ENCODE measurements around the gene RBM28.

The RBM28 gene

GRCh38 chr7:128343554-128344430 is at the start of gene RBM28:
Gene RBM28, minus strand, starts transcription at chr7:128343908. Its CDS starts 115 bp downstream, at chr7:128343793.
- peak; percentile 73 for DNase-seq (ENCODE audit: low read depth)

GRCh38 chr7:128392446-128393327 is 49.0 kb upstream of the RBM28 start:
- DNase-seq (ENCODE audit: low read depth): no peak

- no peak for DNase-seq (ENCODE audit: low read depth)
These were observed 48.1 kb upstream of the RBM28 start for GRCh38 chr7:128391805-128392204.

GRCh38 chr7:128390871-128391565 is 47.3 kb upstream of the RBM28 start:
- no peak for DNase-seq (ENCODE audit: low read depth)

- DNase-seq (ENCODE audit: low read depth): no peak
These were observed 46.1 kb upstream of the RBM28 start for GRCh38 chr7:128389618-128390329.

- DNase-seq (ENCODE audit: low read depth): no peak
These were observed 45.4 kb upstream of the RBM28 start for GRCh38 chr7:128389085-128389617.

GRCh38 chr7:128388145-128388485 is 44.4 kb upstream of the RBM28 start:
- no peak for DNase-seq (ENCODE audit: low read depth)

- peak; percentile 50 for DNase-seq (ENCODE audit: low read depth)
These were observed 43.8 kb upstream of the RBM28 start for GRCh38 chr7:128387216-128388144.

- DNase-seq (ENCODE audit: low read depth): no peak
These were observed 42.5 kb upstream of the RBM28 start for GRCh38 chr7:128385988-128386925.

- DNase-seq (ENCODE audit: low read depth): no peak
These were observed 41.0 kb upstream of the RBM28 start for GRCh38 chr7:128384726-128385125.

GRCh38 chr7:128383776-128384175 is 40.1 kb upstream of the RBM28 start:
- no peak for DNase-seq (ENCODE audit: low read depth)

GRCh38 chr7:128381161-128381821 is 37.6 kb upstream of the RBM28 start:
- no peak for DNase-seq (ENCODE audit: low read depth)

GRCh38 chr7:128380483-128381106 is 36.9 kb upstream of the RBM28 start:
- DNase-seq (ENCODE audit: low read depth): no peak

GRCh38 chr7:128379900-128380479 is 36.3 kb upstream of the RBM28 start:
- no peak for DNase-seq (ENCODE audit: low read depth)

- DNase-seq (ENCODE audit: low read depth): no peak
These were observed 34.9 kb upstream of the RBM28 start for GRCh38 chr7:128378637-128379036.

- no peak for DNase-seq (ENCODE audit: low read depth)
These were observed 32.4 kb upstream of the RBM28 start for GRCh38 chr7:128376077-128376476.

GRCh38 chr7:128374041-128374440 is 30.3 kb upstream of the RBM28 start:
- DNase-seq (ENCODE audit: low read depth): no peak

GRCh38 chr7:128373606-128374005 is 29.9 kb upstream of the RBM28 start:
- DNase-seq (ENCODE audit: low read depth): no peak

Data from stimulated activated CD4-positive, alpha-beta T cell treated with anti-CD3 and anti-CD28 coated beads, Interleukin-2, amount 100 ng/mL, for 4 hours (primary cell).